Measurements from ENCODE around the gene ZMYND19. TPM values are rescaled to one million over a fixed set of nuclear protein-coding genes. Genes with fewer than 3 reads are reported as not detected.
"Not testable (repeated sequence)": the region's sequence is repeated elsewhere in the genome, so short reads cannot be mapped to it uniquely, and the experiment has no call there.

ZMYND19 gene
- total RNA-seq, 1 donor from 2014 or later = 30.4 TPM

GRCh38 chr9:137556069-137556838 lies 34.1 kb downstream of the ZMYND19 start:
- DNase-seq (ENCODE audit: low read depth) = no peak
- H3K4me3 ChIP-seq (ENCODE audit: low read depth, low read length) = no peak overlapping the region
- TF ChIP-seq CTCF (conservative IDR thresholded peaks at IDR 0.05; ENCODE audit: low read depth, low read length) = no peak

GRCh38 chr9:137555179-137555578 lies 35.1 kb downstream of the ZMYND19 start:
- DNase-seq (ENCODE audit: low read depth) = no peak
- no peak overlapping the region for H3K4me3 ChIP-seq (ENCODE audit: low read depth, low read length)
- no peak for TF ChIP-seq CTCF (conservative IDR thresholded peaks at IDR 0.05; ENCODE audit: low read depth, low read length)

GRCh38 chr9:137554349-137554748 lies 36.0 kb downstream of the ZMYND19 start:
- no peak for DNase-seq (ENCODE audit: low read depth)
- H3K4me3 ChIP-seq (ENCODE audit: low read depth, low read length) = no peak overlapping the region
- TF ChIP-seq CTCF (conservative IDR thresholded peaks at IDR 0.05; ENCODE audit: low read depth, low read length) = no peak

- not testable (repeated sequence) for H3K4me3 ChIP-seq (ENCODE audit: low read depth, low read length); DNase-seq (ENCODE audit: low read depth)
Measured at GRCh38 chr9:137553654-137554053, 36.7 kb downstream of the ZMYND19 start.

GRCh38 chr9:137552022-137552768 lies 38.1 kb downstream of the ZMYND19 start:
- TF ChIP-seq CTCF (conservative IDR thresholded peaks at IDR 0.05; ENCODE audit: low read depth, low read length) = no peak
- no peak for DNase-seq (ENCODE audit: low read depth)
- H3K4me3 ChIP-seq (ENCODE audit: low read depth, low read length) = peak overlapping the region; percentile 88

- no peak for DNase-seq (ENCODE audit: low read depth)
- peak within 1 kb of the TSS; percentile 88 for H3K4me3 ChIP-seq (ENCODE audit: low read depth, low read length)
- TF ChIP-seq CTCF (conservative IDR thresholded peaks at IDR 0.05; ENCODE audit: low read depth, low read length) = peak; percentile 28
Measured at GRCh38 chr9:137551264-137552021, 38.9 kb downstream of the ZMYND19 start, which contains the start of gene MRPL41. Gene MRPL41, plus strand, starts transcription at chr9:137551879. Its CDS starts 203 bp downstream, at chr9:137552082.

- DNase-seq (ENCODE audit: low read depth) = not testable (repeated sequence)
Measured at GRCh38 chr9:137550958-137551263, 39.4 kb downstream of the ZMYND19 start.

More at GRCh38 chr9:137550958-137551263, 39.4 kb downstream of the ZMYND19 start:
- H3K4me3 ChIP-seq (ENCODE audit: low read depth, low read length) = peak overlapping the region; percentile 67
